Measurements from ENCODE around the gene TNFRSF9. TPM values are rescaled to one million over a fixed set of nuclear protein-coding genes. Genes with fewer than 3 reads are reported as not detected.

TNFRSF9 gene
- total and polyA plus RNA-seq, 2 donors (not counting 3 experiments of a cell fraction or from before 2014, with no cell fraction given) = 0.15 to 0.22 TPM

GRCh38 chr1:7898962-7899361 lies 41.7 kb downstream of the TNFRSF9 start:
- ChIA-PET CTCF (interaction anchor here (1.5 to 7.5 kb wide), 3 partner anchors 92 to 230 kb away, joined by 5 to 100 read pairs (median 69); no protein-coding TSS in a partner anchor), POLR2A (no interaction called here)
- no peaks in the 10 kb centered on the region for H3K9me1 ChIP-seq (replicated peaks; ENCODE audit: control insufficient read depth, extremely low read depth, insufficient read depth, low read length)
- no peak for TF ChIP-seq GATA2 (IDR thresholded peaks at IDR 0.05; ENCODE audit: insufficient read depth, insufficient read length, low read depth, low read length)
- no peak for TF ChIP-seq MAX (IDR thresholded peaks at IDR 0.05; ENCODE audit: insufficient read depth, insufficient read length)
- TF ChIP-seq POLR2AphosphoS5 (IDR thresholded peaks at IDR 0.05; ENCODE audit: insufficient read depth, low read depth, low read length) = no peak
- no peak for TF ChIP-seq CTCF (IDR thresholded peaks at IDR 0.05; ENCODE audit: extremely low read depth in 1 of 2, insufficient read depth in 1 of 2, low read depth in 1 of 2, low read length in 2 of 2)
- TF ChIP-seq MYC (IDR thresholded peaks at IDR 0.05; ENCODE audit: low read depth, low read length) = no peak
- TF ChIP-seq JUN (IDR thresholded peaks at IDR 0.05; ENCODE audit: borderline replicate concordance, insufficient read depth, insufficient read length, low read depth) = no peak
- TF ChIP-seq FOS (IDR thresholded peaks at IDR 0.05; ENCODE audit: borderline replicate concordance, insufficient read depth, low read length) = no peak
- no peaks in the 10 kb centered on the region for H3K36me3 ChIP-seq (ENCODE audit: control insufficient read depth in 2 of 2, extremely low read depth in 1 of 2, insufficient read depth in 2 of 2, low read length in 2 of 2)
- DNase-seq (ENCODE audit: low read depth, low spot score) (no peak), FAIRE-seq (no peak)
- no TSS peak for BruUV-seq (replicated peaks)
- peaks cover 3 to 4% of the 10 kb centered on the region in 2 experiments for H3K27me3 ChIP-seq (ENCODE audit: control insufficient read depth in 2 of 2, insufficient read depth in 2 of 2, low read length in 2 of 2)
- no peak overlapping the region for H3K9ac ChIP-seq (replicated peaks; ENCODE audit: extremely low read depth, insufficient read depth, low read length)
- no peak overlapping the region for H3K4me2 ChIP-seq (ENCODE audit: insufficient read depth, low read length)
- no peak overlapping the region for H3K4me3 ChIP-seq (replicated peaks in 1 of 3; ENCODE audit: insufficient read depth in 1 of 3, low read depth in 1 of 3, low read length in 3 of 3)
- H3K4me1 ChIP-seq (ENCODE audit: control insufficient read depth, extremely low read depth, insufficient read depth, low read length) = no peaks in the 10 kb centered on the region
- dilution Hi-C loops (cut with MboI; ENCODE audit: extremely low pct_ligation_motif_present, low sequenced_read_pairs) (no loop called here), intact Hi-C loops (cut with micrococcal nuclease) (no loop called here)
- no peak overlapping the region for H2AFZ ChIP-seq (ENCODE audit: low read depth, low read length)
- H4K20me1 ChIP-seq (replicated peaks; ENCODE audit: control insufficient read depth, extremely low read depth, insufficient read depth, low read length) = no peaks in the 10 kb centered on the region
- no peaks in the 10 kb centered on the region for H3K9me3 ChIP-seq (replicated peaks; ENCODE audit: control insufficient read depth, insufficient read depth, low read length)
- H3K27ac ChIP-seq (ENCODE audit: insufficient read depth, low read depth, low read length) = no peak overlapping the region
- no peaks in the 10 kb centered on the region for H3K79me2 ChIP-seq (ENCODE audit: control insufficient read depth, insufficient read depth, low read length)
